ENCODE data around the gene AGBL1.

Gene AGBL1

DNA sequence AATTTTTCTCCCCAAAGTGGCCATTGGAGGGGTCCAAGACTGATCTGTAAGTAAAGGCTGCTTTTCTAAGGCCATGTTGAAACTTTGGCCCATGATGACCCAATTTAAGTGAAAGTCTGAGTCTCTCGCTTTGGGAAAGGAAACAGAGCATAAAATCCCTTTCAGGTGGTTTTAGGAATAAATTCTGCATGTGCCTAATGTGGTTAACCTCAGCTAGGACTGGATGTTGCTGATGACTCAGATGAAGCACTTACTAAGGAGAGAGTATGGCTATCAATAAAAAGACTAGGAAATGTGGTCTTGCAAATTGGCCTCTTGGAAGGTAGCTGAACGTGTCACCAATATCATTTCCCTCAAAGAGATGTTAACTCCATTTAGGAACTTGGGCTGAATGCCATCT, 458.5 kb downstream of the AGBL1 start:
- no peak for DNase-seq

DNA sequence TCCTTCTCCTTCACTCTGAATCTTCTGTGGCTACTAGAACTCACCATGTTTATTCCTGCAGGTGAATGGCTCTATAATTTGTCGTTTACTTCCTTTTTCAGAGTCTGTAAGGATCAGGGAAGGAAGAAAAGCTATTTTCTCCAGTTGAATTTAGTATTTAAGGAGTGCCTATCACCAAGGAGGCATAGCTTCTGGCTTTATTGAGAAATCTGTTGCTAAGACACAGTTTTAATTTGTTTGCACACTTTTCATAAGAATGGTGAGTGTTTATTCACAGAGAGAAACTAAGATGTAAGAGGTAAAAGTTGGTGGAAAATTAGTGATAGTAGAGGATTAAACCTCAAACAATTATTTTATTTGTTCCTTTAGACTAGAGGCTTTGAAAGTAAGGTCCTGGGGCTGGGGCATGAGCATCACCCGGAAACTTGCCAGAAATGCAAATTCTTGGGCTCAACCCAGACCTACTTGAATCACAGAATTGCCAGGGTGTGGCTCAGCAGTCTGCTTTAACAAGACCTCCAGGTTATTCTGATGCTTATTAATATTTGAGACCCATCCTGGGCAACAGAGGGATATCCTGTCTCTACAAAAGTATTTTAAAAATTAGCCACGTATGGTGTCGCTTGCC, 461.3 kb downstream of the AGBL1 start:
- no peak for DNase-seq

DNA sequence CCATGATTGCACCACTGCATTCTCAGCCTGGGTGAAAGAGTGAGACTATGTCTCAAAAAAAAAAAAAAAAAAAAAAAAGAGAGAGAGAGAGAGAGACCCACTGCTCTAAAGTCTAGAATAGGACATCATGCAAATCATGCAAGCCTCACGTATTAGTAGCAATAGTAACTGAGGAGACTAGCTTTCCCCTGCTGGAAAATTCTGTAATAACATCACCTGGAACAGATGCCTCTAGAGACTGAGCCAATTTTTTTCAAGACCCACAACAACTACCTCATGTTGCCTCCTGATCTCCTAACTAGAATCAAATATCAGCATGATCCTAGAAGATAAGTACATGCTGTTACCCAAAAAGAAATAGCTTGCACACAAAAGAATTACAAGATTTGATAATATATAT, 461.9 kb downstream of the AGBL1 start:
- DNase-seq: no peak

DNA sequence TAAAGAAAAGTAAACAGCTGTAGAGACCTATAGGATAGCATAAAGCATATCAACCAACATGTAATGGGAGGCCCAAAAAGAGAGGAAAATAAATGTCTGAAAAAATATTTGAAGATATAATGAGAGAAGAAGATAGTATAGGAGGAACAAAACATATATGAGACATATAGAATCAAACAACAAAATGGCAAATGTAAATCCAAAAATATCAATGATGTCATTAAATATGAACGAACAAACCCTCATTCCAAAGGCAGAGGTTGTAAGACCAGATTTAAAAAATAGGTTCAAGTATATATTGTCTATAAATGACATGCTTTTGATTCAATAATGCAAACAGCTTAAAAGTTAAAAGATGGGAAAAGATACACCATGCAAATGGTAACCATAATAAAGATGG, 470.4 kb downstream of the AGBL1 start:
- no peak for DNase-seq

DNA sequence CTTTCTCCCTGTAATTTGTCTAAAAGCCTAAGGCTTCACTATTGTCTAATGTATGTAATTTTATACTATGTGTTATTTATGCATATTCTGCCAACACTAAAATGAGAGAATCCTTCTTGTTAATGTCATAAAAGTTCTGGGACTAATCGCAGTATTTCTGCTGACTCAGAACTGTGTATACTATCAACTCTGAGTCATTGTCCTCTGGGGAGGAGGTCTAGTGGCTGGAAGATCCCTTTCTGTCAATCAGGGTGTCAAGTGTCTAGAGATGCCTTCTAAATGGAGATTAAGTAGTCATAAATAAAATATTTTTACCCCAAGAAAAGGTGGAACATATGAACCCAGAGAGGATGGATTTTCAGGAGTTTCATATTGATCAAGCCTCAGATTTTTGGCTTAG, 473.4 kb downstream of the AGBL1 start:
- DNase-seq: no peak

DNA sequence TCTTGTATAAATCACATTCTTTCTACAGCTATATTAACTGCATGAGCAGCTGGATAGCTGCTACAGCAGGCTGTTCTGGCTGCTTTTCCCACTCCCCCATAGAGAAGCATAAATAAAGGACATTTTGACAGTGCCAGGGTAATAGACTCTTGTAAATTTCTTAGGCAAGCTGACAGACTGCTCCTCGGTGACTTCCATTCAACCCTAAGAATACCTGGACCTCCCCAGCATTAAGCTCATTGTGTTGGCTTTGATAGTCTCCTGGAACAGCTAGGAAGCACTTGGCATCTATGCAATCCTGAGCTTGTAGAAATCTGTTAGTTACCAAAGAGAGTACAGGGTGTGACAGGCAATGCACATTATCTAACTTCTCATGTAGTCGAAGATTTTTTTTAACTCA, 475.4 kb downstream of the AGBL1 start:
- DNase-seq: no peak

DNA sequence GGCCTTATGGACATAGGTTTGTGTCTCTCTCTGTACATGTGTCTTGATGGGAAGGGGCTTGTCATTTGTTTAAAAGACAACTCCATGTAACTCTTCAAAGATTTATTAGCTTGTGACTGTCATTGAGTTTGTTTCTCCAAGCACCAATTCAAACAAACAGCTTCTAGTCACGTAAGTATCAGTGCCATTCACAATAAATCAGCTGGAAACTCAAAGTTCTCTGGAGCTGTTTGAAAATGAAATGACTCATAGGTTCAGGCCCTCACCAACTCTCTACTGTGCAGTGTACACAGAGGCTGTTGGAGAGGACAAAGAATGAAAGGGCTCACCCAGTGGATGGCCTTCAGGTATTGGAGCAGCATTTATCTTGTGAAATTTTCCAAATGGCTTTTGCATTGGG, 476.3 kb downstream of the AGBL1 start:
- no peak for DNase-seq

DNA sequence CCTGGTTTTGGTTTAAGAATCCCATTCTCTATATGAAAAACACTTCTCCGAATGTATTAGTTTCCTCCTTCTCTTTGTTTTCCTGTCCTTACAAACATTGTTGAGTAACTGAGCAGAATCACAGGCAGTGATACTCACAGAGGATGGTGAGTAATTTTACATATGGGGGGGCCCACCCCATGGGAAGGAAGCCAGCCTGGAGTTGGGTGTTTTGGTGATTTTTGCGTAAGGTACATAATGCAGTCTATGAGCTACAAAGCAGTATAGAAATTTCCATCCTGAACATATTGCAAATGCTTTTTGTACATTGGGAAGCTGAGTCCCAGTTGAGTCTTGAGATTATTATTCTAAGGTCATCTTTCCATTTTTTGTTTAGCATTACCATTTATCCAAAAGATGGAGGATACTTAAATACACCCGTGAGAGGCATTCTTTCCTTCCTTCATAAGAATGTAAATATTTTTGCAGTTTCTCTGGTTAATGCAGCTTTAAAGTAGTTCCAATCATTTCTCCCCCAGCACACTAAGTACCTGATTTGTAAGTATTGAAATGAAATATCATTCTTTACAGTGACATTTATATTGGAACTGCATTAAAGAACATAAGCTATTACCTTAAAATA, 476.8 kb downstream of the AGBL1 start:
- DNase-seq: no peak

DNA sequence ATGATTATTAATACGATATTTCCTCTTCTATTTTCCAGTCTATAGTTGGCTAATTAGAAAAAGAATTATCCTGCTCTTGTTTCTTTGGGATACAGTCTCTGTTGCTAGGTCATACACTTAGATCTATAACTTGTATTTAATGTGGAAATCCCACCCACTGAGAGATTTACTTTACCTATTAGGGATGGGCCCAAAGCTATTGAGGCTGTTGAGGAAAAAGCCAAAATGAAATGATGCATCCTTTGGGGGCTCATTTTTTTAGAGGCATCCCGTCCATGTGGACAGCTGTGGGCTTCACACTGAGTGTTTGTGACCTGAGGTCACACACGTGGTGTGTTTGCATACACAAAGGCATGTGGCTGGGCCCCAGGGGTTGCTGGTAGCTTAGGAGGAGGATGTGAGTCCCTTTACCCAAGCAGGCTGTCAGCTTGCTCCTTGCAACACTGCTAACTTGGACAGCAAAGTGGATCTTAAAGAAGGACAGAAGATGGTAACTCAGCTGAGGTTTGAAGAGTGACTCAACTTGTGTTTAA, 477.4 kb downstream of the AGBL1 start:
- DNase-seq: no peak

DNA sequence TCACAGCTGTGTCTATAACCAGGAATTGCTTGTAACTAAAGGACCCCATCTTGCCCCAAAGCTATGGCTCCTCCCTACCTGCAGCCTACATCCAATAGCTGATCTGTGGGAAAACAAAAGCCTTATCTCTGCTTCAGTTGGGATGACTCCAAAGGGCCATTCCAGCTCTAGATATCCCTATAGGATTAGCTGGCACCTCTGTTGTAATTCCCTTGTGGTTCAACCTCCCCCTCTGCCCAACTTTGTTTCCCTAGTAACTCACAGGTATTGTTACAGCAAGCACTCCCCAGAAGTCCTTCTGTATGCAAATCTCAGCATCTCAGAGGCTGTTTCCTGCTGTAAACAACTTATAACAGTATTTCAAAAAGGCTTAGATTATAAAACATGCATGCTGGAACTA, 478.6 kb downstream of the AGBL1 start:
- no peak for DNase-seq

DNA sequence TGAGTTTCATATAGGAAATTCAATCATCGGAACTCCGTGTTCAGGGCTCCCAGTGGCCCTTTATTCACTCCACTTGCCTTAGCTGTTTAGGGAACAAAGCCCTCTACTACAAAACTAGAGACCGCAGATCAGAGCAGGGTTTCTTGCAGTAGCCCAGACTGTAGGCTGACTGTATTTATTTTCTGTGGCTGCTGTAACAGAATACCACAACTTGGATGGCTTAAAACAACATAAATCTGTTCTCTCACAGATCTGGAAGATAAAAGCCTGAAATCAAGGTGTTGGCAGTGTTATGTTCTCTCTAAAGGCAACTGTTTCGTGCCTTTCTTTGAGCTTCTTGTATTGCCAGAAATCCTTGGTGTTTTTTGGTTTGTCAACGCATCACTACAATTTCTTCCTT, 479.0 kb downstream of the AGBL1 start:
- DNase-seq: no peak

DNA sequence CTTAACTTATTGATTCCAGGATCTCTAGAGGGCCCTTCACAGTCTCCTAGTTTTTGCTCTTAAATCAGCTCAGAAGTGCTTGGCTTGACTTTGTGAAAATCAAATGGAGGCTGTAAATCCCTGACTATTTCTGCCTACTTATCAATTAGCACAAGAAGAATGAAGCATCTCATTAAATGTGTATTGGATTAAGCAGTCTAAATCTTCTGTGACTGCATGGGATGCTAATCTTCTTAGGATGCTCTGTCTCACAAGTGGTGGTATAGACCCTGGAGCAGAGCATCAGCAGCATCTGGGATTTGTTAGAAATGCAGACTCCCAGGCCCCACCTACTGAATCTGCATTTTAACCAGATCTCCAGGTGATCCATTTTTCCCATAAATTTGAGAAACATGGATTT, 488.7 kb downstream of the AGBL1 start:
- DNase-seq: no peak

DNA sequence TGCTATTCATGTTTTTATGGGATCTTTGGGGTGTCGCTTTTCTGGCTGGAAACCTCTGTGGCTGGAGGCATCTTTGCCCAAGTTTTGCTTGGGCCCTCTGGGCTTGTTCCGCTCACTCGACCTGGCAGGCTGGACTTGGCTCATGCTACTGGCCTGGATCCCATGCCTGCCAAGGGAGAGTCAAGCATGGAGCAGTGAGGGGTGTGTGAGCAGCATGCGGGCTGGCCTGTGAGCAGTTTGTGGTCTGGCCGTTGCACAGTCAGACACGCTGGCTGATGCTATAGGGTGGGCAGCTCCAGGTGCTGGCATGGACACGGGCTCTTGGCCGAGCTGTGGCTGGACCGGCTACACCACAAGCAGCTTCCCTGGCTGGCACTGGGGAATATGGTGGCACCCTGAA, 491.1 kb downstream of the AGBL1 start:
- DNase-seq: no peak

DNA sequence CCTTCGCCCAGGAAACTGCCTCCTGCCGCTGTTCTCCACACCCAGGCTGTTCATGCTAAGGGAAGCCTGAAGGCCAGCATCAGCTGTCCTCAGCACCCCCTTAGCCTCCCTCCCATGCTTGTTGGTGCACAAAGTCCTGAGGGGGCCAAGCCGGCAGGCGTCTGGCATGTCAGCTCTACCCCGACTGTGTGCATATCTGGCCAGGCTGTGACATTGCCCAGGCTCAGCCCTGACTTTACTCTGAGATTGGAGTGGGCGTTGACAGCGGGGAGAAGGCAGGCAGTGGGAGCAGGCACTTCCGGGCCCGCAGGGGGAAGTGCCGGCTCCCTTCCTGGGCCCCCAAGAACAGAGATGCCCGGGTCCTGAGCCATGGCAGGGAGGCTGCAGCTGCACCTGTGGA, 492.2 kb downstream of the AGBL1 start:
- DNase-seq: no peak

DNA sequence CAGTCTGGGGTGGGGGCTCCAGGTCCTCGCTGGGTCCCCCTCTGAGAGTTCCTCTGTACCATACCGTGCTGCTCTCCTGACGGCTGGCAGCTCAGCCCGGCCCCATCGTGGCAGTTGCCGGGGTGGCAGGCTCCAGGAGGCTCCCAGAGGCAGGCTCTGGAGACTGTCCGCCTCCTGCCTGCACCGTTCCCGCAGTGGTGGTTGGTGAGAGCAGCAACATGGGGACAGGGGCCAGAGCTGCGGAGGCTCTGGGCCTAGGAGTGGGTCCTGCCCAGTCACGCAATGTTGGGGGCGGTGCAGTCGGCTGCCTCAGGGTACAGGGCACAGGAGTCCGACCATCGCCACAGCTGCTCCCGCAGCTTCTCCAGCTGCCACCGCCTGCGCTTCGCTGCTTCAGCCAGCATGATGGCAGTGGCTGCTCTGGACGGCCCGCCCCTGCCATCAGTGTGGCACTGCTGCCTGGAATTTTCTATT, 492.7 kb downstream of the AGBL1 start:
- no peak for DNase-seq

DNA sequence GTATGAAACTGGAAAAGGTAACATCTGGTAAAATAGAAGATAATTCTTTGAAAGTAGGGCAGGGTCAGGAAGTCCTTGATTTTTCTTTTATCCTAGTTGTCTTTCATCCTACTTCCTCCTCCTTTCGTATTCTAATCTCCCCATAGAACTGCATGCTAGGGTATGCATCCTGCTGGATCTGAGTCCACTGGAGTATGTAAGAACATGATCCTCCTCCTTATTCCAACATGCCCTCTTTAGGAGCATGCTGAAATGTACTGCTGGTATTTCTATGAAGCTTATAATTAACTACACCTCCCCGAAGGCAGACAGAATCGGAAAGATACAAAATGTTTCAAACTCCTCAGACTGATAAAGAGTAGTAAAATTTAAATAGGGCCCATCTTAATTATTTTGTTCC, 493.8 kb downstream of the AGBL1 start:
- DNase-seq: no peak

DNA sequence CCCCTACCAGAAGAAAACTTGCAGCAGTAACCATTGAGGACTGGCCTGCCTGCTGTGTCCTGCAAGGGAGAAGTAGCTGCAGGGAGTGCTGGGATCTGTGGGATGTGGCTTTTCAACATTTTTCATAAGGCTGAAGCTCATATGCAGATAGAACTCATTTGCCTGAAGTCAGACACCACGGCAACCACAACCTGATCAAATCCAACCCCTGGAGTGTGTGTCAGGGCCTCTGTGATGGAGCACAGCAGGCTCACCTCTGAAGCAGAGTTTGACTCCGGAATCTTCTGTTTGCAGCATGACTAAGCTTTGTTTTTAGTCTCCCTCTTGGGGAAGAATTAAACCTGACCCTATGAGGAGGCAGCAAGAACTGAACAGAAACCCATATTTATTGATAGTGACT, 508.7 kb downstream of the AGBL1 start:
- no peak for DNase-seq

DNA sequence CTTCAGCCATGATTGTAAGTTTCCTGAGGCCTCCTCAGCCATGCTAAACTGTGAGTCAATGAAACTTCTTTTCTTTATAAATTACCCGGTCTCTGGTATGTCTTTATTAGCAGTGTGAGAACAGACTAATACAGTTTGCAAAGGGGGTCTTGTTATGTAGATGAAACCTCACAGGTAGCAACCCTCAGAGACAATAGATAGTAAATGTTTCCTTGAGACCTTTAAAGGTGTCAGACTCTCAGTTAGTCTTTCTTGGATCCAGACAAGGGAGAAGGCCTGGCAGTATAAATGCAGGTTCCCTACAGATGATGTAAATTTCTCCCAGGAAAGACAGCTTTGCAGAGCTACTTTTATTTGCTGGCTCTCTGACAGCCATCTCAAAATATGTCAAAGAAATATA, 510.8 kb downstream of the AGBL1 start:
- no peak for DNase-seq

DNA sequence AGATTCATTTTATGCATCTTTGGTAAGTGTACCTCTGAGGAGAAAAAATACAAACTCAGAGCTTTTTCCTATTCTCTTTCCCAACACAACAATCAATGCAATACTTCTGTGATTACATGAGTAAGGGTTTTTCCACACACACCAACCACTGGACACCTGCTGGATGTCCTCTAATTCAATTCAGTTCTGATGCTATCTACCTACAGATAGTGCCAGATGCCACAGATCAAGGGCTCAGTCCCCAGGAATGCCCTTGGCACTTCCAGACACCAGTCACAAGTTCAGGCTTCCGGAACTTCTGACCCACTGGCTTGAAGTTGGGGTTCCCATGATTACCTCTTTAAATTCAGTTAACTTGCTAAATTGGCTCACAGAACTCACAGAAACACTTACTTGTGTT, 511.5 kb downstream of the AGBL1 start:
- no peak for DNase-seq

DNA sequence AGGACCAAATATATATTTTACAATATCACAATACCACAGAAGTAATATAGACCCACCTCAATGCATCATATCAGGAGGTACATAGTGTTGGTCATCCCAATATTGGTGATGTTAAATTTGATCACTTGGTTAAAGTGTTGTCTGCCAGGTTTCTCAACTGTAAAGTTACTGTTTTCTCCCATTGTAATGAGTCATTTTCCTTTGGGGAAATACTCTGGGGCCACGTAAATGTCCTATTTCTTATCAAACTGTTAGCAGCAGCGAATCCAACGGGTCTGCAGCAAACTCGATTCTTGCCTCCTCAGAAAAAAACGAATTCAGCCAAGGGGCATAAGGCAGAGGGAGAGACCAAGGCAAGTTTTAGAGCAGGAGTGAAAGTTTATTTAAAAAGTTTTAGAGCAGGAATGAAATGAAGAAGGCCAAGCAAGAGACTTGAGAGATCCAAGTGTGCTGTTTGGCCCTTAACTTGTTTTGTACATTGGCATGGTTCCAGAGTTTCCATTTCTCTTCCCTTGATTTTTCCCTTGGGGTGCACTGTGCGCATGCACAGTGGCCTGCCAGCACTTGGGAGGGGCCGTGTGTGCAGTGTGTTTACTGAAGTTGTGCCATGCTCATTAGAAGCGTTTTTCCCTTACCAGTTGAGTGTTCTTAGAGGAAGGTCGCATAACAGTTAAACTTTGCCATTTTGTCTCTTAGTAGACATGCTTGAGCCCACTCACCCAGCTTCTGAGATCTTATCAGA, 512.5 kb downstream of the AGBL1 start:
- DNase-seq: no peak

DNA sequence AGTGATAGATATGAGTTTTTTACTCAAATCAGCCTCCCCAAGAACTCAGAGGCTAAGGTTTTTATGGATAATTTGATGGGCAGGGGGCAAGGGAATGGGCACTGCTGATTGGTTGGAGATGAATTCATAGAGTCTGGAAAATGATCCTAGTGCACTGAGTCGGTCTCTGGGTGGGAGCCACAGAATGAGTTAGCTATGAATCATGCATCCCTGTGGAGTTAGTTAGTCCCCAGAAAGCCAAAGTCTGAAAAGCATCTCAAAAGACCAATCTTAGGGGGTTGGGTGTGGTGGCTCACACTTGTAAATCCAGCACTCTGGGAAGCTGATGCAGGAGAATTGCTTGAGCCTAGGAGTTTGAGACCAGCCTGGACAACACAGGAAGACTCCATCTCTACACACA, 516.1 kb downstream of the AGBL1 start:
- no peak for DNase-seq

DNA sequence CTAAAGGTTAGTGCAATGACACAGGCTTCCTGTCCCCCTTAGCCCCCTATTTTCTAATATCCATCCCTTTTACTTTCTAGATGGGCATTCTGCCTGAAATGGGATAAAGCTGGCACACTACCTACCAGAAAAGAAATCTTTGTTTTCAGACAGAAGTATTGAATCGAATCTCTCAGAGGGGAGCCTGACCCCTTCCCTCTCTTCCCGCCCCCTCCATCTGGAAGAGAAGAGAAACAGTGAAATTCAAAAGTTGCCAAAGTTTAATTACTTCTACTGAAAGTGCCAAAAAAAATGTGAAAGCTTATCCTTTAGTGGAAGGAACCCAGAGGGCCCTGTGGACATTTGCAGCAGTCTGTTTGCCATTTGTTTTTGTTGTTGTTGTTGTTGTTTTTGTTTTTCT, 523.8 kb downstream of the AGBL1 start:
- DNase-seq: no peak

DNA sequence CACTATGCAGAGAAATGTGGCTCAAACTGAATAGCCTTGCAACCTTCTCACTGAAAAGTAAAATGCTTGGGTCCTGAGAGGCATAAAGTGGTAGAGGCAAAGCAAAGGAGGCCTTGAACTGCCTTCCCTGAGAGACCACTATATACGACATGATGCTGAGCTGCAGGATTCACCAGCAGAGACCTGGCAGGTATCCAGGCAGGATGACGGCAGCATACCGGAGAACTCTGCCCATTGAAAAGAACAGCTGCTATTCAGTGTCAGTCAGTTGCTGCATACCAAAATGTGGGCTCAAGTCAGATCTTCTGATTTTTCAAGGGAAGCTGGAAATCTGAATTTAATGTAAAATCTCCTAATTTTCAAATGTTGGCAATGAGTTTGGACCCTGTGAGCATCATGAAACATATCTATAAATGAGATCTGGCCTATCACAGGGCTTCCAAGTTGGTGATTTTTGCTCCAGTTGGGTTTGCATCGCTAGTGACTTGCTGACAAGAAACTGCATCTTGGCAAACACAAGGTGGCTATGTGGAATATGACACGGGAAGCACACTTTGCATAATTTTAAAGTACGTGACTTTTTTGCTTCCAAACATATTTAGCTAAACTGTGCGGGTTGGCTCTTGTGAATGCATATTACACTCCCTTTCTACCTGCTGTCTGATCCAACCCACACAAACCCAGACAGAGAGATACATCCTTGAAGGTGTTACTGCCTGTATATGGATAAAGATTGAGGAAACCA, 529.0 kb downstream of the AGBL1 start:
- no peak for DNase-seq

Data from CD4-positive, alpha-beta T cell treated with Interleukin-17A for 4 hours (primary cell).